Measurements from ENCODE around the gene NRIP3.

NRIP3 gene

GRCh38 chr11:9003573-9004182 is at the start of gene NRIP3:
Gene NRIP3, minus strand, starts transcription at chr11:9004001. Its CDS starts 66 bp downstream, at chr11:9003935.
- DNase-seq: peak; percentile 92

GRCh38 chr11:9052316-9052715 is 48.5 kb upstream of the NRIP3 start:
- no peak for DNase-seq

DNA sequence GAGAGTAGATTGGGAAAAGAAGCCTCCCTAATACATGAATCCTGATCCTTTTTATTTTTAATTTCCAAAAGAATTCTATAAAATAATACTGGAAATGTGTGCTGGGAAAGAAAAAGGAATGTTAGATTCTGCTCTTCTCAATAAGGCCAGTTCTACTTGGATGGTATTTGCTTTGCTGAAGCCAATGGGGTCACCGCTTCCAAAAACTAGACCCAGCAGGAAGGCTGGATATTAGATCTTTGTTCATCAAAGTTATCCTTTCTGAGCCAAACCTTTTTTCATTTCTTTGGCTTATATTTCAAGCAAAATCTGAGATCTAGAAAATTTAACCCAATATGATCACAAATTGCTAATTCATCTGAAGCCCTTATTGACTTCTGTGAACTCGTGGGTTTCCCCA is 46.2 kb upstream of the NRIP3 start:
- no peak for DNase-seq

DNA sequence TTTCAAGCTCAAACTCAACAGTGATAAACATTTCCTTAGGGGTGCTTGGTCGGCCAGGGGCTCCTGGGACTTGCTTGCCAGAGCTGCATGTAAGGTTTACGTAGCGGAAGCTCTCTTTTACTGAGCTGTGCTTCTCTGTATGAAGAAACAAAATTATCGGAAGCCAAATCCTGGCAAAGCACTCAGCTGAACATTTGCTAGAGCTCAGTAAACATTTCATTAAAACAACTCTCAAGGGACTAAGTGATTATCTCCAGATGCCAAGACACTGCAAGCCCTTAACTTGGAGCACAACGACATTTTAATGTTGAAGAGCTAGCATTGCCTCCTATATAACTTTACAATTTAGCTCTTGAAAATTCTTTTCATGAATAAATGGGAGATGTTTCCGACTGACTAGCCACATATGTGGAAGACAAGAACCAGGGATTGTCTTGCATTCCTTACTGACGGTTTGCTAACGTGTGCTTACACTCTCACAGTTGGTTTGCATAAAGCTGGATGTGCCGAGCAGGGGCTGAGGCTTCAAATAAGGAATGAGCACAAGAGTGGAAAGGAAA is 44.2 kb upstream of the NRIP3 start:
- no peak for DNase-seq

- no peak for DNase-seq
Measured at GRCh38 chr11:9046481-9046880, 42.7 kb upstream of the NRIP3 start.

- no peak for DNase-seq
Measured at GRCh38 chr11:9042488-9042887, 38.7 kb upstream of the NRIP3 start.

- no peak for DNase-seq
Measured at GRCh38 chr11:9041747-9042146, 37.9 kb upstream of the NRIP3 start.

GRCh38 chr11:9040410-9040809 is 36.6 kb upstream of the NRIP3 start:
- no peak for DNase-seq

- no peak for DNase-seq
Measured at GRCh38 chr11:9039863-9040262, 36.1 kb upstream of the NRIP3 start.

DNA sequence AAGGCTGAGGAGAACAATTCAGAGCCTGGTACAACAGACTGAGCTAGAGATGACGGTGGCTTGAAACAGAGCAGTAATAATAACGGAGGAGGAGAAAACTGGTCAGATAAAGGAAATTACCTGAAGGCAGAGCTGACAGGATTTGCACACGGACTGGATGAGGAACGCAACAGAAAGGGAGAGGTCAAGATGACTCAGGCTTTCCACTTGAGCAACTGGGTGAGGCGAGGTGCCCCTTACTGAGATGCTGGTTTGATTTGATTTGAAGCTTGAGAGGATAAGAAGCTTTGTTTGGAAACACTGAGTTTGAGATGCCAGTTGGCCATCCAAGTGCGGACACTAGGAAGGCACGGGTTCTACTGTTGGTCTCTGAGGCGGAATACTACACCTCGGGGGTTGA is 35.4 kb upstream of the NRIP3 start:
- no peak for DNase-seq

DNA sequence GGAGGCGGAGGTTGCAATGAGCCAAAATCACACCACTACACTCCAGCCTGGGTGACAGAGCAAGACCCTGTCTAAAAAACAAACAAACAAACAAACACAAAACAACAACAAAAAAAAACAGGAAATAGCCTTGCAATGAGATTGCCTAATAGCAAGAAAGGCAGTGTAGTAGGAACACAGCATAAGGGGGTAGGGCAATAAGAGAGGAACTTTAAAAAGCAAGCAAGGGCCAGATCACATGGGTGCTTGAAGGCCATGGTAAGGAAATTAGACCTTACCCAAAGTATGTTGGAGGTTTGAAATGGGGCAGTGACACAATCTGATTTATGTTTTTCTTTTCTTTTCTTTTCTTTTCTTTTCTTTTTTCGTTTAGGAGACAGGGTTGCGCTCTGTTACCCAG is 34.7 kb upstream of the NRIP3 start:
- no peak for DNase-seq

GRCh38 chr11:9037963-9038362 is 34.2 kb upstream of the NRIP3 start:
- DNase-seq: no peak

DNA sequence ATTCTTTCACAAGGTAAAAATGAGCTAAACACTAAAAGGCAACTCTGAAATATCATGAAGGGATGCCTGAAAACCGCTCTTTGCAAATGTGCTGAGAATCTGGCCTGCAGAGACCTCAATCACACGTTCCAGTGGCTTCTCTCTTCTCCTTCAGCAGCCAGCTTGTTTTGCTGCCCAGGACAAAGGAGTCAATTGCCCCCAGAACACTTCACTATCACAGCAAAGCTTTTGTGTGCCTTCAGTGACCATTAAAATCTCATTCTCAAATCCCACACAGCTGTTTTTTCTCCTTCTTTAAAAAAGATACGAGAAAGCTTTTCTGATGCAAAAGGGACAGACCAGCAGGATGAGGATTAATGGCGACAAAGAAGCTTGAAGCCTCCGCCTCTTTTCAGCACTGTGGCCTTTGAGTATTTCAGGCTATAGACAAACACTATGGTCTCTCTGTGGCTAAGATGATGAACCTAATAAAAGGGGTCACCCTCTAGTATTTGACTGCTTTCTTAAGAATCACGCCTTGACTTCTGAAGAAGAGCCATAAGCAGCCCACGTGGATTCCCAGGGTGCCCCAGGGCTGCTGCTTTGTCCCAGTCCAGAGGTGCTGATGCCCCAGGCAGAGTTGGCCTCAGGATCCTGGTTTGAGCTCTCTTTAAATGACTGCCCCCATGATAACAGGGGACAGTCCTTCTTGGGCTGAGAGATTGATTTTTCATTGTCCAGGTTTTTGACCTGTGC is 33.4 kb upstream of the NRIP3 start:
- no peak for DNase-seq

DNA sequence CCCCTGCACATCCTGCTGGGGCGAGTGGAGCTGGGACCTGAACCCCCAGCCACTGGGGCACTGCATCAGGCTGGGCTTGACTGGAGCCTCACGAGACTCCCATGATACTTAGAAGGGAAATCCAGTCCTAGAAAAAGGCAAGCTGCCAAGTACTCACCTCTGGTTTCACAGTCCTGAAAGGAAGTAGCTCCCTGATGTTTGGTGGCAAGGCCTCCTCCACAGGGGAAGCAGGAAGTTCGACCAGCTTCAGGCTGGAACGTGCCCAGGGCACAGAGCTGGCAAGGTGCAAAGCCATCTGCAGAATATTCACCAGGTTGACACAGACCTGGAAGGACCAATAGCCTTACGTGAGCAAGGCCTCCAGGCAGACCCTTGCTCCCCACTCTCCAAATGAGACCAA is 26.8 kb upstream of the NRIP3 start:
- no peak for DNase-seq

DNA sequence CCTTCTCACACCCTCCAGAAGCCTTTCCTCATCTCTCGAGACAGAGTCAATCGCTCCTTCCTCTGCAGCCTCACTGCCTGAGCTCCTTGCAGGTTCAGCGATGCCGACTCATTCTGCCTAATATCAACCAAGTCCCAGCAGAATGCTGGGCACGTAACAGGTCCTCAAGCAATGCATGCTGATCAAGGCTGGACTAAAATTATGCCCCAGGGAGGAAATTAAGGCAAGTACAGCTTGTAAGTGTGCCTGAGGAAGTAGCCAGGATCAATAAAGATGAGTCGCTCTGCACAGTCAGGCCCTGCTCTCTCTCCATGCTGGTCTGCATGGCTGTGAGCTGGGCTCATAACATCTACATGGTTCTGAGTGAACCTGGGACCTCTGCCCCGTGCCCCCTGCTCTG is 25.6 kb upstream of the NRIP3 start:
- no peak for DNase-seq

DNA sequence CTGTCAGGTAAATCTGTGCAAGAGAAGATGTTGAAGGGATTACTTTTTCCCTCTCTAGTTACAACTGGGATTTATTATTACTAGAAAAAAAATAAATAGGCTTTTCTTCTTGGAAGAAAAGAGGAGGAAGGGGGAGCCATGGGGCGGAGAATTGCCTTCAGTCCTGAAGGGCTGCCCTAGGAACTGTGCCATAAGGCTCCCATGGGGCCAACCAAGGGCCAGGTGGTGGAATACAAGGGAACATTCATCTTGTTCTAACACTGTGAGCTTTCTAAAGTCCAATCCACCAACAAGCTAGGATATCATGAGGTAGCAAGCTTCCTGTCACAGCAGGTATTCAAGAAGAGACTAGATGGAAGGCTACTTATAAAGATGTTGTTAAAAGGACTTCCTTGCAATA is 24.8 kb upstream of the NRIP3 start:
- DNase-seq: no peak

DNA sequence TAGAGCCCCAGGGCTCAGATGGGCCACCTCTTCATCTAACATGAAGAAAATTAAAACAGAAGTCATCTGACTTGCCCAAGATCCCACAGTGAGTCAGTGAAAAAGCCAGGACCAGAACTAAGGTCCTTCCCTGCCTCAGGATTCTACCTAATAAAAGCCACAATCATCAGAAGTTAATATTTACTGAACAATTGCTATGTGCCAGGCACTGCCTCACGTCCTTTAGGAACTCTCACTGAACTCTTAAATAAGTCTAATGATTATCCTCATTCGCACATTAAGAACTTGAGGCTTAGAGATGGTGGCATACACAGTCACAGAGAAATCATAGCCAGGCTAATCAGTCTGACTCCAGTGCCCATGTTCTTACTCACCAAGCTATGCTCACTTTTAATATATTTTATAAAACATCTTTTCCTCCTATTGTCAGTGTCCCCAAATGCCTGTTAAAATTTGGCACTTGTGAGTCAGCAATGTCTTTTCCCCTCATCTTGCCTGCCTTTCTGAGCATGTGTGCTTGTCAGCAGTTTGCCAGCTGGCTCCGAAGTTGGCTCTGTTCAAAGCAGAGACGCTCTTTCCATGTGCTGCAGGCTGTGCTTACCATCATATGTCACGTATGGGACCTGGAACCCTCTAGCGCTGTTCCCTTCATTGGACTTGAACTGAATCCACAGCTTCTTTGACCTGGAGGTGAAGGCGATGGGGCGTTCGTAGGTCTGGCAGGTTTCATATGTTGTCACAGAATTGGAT is 21.5 kb upstream of the NRIP3 start:
- no peak for DNase-seq

DNA sequence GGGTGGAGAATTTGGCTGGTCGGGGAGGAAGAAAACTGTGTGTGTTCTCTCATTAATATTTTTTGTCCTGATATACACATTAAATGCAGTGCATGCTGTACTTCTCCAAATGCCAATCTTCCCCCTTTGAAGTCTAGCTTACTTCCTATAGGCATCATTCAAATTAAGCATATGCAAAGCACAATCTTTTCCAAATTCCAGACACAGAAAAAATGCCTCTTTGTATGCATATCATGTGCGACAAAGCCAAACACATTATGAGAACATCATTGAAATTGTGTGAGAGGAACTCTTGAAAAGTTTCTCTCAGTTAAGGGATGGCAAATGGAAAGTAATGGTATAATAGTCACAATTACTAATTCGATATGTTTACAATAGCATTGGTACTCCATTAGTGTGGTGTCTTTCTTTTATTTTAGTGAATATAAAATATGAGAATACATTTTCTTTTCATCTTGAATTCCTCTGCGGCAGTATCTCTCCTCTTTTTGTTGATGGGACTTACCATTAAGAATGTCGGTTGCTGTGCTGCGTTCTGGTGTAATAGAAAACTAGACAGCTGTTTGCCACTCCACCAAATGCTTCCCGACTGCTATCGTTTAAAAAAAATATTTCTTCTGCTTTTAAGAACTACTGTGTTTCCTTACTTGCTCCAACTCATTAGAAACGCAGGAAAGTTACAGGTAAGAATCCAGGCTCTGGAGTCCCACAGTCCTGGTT is 19.3 kb upstream of the NRIP3 start:
- DNase-seq: no peak

DNA sequence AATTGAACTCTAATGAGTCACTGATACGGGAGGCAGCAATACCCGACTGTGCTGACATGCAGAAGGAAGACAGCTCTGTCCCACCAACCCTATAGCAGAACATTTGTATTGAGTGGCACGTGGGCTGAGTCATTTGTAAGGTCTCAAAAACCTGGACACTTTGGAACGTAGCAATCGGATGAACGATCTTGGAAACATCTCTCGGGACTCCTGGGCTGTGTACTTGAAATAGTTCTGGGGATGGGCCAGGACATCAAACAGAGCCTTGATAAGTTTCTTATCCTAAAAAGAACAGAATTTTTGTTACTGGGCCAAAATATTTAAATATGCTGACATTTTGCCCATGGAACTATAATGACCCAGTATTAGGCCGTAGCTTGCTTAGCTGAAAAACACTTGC is 17.1 kb upstream of the NRIP3 start:
- no peak for DNase-seq

DNA sequence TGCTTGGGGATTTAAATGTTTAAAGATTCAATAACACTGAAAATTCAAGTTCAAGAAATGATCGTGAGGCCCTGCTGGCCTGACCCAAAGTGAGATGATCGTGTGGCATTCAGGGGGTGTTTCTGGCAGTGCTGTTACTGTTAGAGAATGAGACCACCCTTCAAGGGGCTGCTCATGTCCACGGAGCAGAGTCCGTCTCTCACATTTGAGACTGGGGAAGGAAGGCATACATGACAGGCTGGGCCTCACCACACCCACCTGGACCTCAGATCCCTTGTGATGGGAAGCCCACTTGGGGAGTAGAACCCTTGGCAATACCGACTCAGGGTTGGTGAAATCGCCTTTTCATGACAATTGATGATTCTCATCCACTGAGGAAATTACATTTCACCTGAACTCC is 16.1 kb upstream of the NRIP3 start:
- DNase-seq: no peak

DNA sequence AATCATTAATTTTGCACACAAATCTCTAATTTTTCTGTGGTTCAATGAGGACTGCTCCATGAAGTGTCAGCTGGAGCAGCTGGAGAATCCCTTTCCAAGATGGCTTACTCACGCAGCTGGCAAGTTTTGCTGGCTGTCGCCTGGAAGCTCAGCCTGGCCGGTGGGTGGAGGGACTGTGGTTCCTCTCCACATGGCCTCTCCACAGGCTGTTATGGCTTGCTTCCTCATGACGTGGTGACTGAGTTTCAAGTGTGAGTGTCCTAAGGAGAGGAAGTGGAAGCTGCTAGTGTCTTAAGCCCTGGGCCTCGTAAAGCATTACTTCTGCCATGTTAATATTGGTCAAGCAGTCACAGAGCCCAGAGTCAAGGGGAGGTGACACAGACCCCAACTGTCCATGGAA is 14.0 kb upstream of the NRIP3 start:
- no peak for DNase-seq

GRCh38 chr11:9016916-9017642 is 13.3 kb upstream of the NRIP3 start:
- no peak for DNase-seq

GRCh38 chr11:9015677-9016076 is 11.9 kb upstream of the NRIP3 start:
- peak; percentile 80 for DNase-seq
